ENCODE data around the gene DNAJC13.

DNAJC13 gene

DNA sequence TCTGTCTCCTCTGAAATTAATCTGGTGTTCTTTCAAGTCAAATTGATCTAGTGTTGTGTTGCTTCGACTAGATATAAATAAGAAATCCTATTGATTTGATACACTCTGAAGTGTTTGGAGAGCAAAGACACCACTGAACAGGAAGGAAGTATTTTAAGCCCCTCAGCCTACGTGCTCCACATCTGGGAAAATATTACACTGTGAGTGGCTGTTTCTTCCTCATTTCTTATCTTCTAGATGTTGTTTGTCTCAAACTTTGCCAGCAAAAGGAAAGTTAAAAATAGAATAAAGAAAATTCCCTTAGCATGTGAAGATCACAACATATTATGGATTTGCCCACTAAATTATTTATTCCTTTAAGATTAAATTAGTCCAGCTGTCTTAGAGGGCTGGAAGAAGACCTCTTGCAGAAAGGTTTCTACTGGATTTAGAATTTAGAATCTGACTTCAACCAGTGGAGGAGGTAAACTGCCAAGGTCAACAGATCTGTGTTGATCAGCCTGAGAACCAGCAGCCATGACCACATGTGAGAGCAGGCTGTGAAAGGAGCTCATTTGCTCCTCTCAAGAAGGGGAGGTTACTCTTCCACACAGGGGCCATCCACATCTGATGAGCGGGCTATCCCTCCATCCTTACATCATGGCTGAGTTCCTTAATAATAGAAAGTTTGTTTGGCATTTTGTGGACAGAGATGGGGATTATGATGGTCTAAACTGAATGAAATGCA lies 133.4 kb downstream of the DNAJC13 start:
- no peak for DNase-seq

- DNase-seq = no peak
Observed at GRCh38 chr3:132553826-132554225, 136.5 kb downstream of the DNAJC13 start.

- peak; percentile 92 for DNase-seq
Observed at GRCh38 chr3:132554437-132554836, 137.1 kb downstream of the DNAJC13 start.

DNA sequence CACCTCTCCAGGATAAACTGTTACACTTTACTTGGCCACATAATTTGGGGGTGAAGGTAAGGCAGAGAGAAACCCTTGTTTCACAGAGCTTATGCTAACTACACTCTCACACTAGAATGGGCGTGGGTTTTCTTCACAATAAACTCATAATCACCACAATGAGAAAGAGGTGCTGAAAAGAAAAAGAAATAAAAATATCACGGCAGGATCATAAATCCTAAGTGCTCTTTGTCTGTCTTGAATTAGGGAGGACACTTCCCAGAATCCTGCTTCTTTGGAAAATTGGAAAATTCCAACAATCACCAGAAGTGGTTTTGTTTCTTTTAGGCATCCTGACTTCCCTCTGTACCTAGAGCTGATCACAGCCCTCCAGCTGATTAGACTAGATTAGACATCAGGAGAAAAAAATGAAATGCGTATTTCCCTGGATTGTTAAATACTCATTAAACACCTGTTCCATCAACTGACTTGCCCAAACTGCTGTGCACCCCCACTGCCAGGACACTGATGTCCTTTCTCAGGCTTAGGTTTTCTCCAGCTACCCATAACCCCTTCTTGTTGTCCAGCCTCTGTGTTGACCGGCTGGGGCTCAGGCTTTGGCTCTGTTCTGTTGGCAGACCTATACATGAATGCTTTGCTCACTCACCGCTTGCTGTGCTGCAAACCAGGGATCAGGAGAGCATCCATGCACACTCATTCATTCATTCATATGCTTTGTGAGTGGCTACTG lies 138.2 kb downstream of the DNAJC13 start:
- no peak for DNase-seq

- peak; percentile 5 for DNase-seq
Observed at GRCh38 chr3:132556036-132556386, 138.7 kb downstream of the DNAJC13 start.

- DNase-seq = no peak
Observed at GRCh38 chr3:132556508-132557159, 139.3 kb downstream of the DNAJC13 start.

- no peak for DNase-seq
Observed at GRCh38 chr3:132561003-132561402, 143.7 kb downstream of the DNAJC13 start.

DNA sequence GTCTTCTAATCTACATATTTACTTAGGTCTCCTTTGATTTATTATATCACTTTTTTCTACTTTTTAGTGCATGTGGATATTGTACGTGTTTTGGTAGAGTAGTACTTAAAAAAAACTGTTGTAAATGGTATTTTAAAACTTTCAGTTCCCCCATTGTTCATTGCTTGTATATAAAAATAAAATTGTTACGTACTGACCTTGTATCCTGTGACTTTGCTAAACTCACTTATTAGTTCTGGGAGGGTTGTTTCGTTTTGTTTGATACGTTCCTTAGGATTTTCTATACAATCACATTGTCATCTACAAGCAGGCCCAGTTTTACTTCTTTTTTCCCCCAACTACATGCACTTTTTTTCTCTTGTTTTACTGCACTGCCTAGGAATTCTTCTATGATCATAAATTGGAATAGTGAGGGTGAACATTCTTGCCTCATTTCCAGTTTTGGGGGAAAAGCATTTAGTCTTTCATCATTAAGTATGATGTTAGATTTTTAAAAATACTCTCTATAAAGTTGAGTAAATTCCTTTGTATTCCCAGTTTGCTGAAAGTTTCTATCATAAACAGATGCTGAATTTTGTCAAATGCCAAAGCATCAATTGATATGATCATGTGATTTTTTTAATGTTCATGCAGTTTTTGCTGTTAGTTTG lies 146.2 kb downstream of the DNAJC13 start:
- DNase-seq = no peak

GRCh38 chr3:132564070-132564465 lies 146.8 kb downstream of the DNAJC13 start:
- no peak for DNase-seq

GRCh38 chr3:132568422-132568821 lies 151.1 kb downstream of the DNAJC13 start:
- no peak for DNase-seq

DNA sequence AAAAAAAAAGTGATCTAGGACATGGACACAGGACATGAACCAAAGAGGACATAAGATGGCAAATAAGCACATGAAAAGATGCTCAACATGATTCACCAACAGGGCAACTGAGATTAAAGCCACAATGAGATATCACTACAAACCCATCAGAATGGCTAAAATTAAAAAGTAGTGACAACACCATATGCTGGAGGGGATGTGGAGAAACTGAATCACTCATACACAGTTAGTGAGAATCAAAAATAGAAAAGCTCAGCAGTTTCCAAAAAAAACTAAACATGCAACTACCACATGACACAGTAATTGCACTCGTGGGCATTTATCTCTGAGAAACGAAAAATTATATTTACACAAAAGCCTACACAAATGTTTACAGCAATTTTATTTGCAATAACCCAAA lies 151.9 kb downstream of the DNAJC13 start:
- no peak for DNase-seq

DNA sequence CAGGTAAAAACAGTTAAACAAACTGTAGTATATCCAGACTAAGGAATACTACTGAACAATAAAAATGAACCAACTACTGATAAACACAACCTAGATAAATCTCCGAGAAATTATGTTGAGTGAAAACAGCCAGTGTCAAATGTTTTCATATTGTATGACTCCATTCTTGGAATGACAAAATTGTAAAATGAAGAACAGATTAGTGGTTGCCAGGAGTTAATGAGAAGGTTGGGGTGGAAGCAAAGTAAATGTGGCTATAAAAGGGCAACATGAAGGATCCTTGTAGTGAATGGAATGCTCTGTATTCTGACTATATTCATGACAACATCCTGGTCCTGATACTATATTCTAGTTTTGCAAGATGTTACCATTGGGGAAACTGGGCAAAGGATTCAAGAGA lies 152.3 kb downstream of the DNAJC13 start:
- DNase-seq = no peak

GRCh38 chr3:132570016-132570415 lies 152.7 kb downstream of the DNAJC13 start:
- no peak for DNase-seq

DNA sequence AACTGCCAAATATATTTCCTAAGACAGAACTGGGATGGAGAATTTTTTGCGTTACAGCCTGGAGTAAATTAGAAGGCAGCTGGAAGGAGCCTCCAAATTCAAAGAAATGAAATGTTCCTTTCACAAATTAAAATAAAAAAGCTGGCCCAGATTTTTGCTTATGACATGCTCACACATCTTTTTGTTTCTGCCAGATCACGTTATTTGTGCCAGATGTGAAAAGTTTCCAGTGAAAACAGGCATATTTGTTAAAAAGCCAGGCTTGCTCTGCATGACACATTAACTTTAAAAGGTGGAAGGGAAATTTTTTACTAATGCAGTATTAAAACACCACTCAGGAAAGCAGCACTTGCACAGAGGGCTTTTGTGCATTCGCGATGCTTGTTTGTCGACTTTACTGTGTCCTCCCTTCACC lies 156.5 kb downstream of the DNAJC13 start:
- DNase-seq = no peak

- DNase-seq = no peak
Observed at GRCh38 chr3:132587401-132587800, 170.1 kb downstream of the DNAJC13 start.

All from DMS153 (cell line).